IMR-90 (cell line): Measurements from ENCODE around the gene SLC27A4. TPM values are rescaled to one million over a fixed set of nuclear protein-coding genes. Genes with fewer than 3 reads are reported as not detected.

ENCODE experiments used
- ATAC-seq: fragments of 200-7000 bp; cut with Tn5 transposase; 2 replicates; pipeline ENCODE4 v1.9.1; 2020; ENCODE audit warnings: low read depth, mild to moderate bottlenecking, moderate library complexity
- BruUV-seq: library from RNA; stranded (reverse); fragments of 400-500 nt; replicated peaks from 2 replicates; lab custom pipeline; 2021; lab: Mats Ljungman, UMichigan
- CTCF ChIA-PET: fragments of 300-600 bp; formaldehyde crosslinking; extraction: SDS; loops from one replicate; lab custom pipeline; 2021; ENCODE audit warnings: antibody characterized with exemption; lab: Yijun Ruan, JAX
- POLR2A ChIA-PET: fragments of 300-600 bp; sonication (Branson Sonifier 250); formaldehyde crosslinking; loops from one replicate; lab custom pipeline; 2022; ENCODE audit warnings: antibody characterized with exemption; ENCODE audit not compliant: unreplicated experiment; lab: Charles Lee
- DNase-seq: peaks from one replicate; pipeline ENCODE4 v3.0.0; 2013
- H2AFZ ChIP-seq: replicated peaks from 2 replicates; pipeline ENCODE3; 2013; ENCODE audit warnings: low read length, mild to moderate bottlenecking; ENCODE audit not compliant: poor library complexity
- H2AK5ac ChIP-seq: 2 replicates; pipeline ENCODE4 v1.6.1; 2013; ENCODE audit warnings: low read depth, low read length, inconsistent platforms
- H2AK9ac ChIP-seq: replicated peaks from 2 replicates; pipeline ENCODE3; 2013; ENCODE audit warnings: mild to moderate bottlenecking, low read depth, low read length, moderate library complexity; ENCODE audit not compliant: poor library complexity
- H2BK120ac ChIP-seq: 2 replicates; pipeline ENCODE4 v1.6.1; 2013; ENCODE audit warnings: low read depth, low read length, inconsistent platforms
- H2BK15ac ChIP-seq: 3 replicates; pipeline ENCODE4 v1.6.1; 2013; ENCODE audit warnings: low read depth, low read length, inconsistent platforms
- H2BK20ac ChIP-seq: 2 replicates; pipeline ENCODE4 v1.6.1; 2013; ENCODE audit warnings: low read depth, mild to moderate bottlenecking, inconsistent platforms, low read length, moderate library complexity
- H2BK5ac ChIP-seq: 2 replicates; pipeline ENCODE4 v1.6.1; 2013; ENCODE audit warnings: mild to moderate bottlenecking, low read depth, low read length, inconsistent platforms; ENCODE audit not compliant: poor library complexity, severe bottlenecking
- H3K14ac ChIP-seq: replicated peaks from 2 replicates; pipeline ENCODE4 v1.6.1; 2013; ENCODE audit warnings: low read depth, low read length, inconsistent platforms
- H3K18ac ChIP-seq: 2 replicates; pipeline ENCODE4 v1.6.1; 2013; ENCODE audit warnings: low read depth, low read length, control low read depth
- H3K23ac ChIP-seq: 2 replicates; pipeline ENCODE4 v1.6.1; 2013; ENCODE audit warnings: low read depth, low read length, inconsistent platforms
- H3K27ac ChIP-seq: 2 replicates; pipeline ENCODE4 v1.5.1; 2013; ENCODE audit warnings: mild to moderate bottlenecking, control low read depth, low read length; ENCODE audit not compliant: insufficient read depth
- H3K27me3 ChIP-seq: 2 replicates; pipeline ENCODE4 v1.6.1; 2013; ENCODE audit warnings: low read length; ENCODE audit not compliant: control insufficient read depth, insufficient read depth
- H3K36me3 ChIP-seq: 2 replicates; pipeline ENCODE4 v1.6.1; 2013; ENCODE audit warnings: low read length, mixed read lengths; ENCODE audit not compliant: control insufficient read depth, insufficient read depth
- H3K4ac ChIP-seq: 2 replicates; pipeline ENCODE4 v1.6.1; 2013; ENCODE audit warnings: low read depth, low read length, inconsistent platforms
- H3K4me1 ChIP-seq: 2 replicates; pipeline ENCODE4 v1.6.1; 2013; ENCODE audit warnings: low read length, mixed read lengths; ENCODE audit not compliant: control insufficient read depth, insufficient read depth
- H3K4me2 ChIP-seq: 2 replicates; pipeline ENCODE4 v1.6.1; 2013; ENCODE audit warnings: low read depth, mild to moderate bottlenecking, control low read depth, low read length, moderate library complexity
- H3K4me3 ChIP-seq: 2 replicates; pipeline ENCODE4 v1.5.1; 2013; ENCODE audit warnings: low read depth, mild to moderate bottlenecking, control low read depth, low read length, moderate library complexity; ENCODE audit not compliant: insufficient read depth
- H3K56ac ChIP-seq: 2 replicates; pipeline ENCODE4 v1.6.1; 2013; ENCODE audit warnings: low read length, inconsistent platforms; ENCODE audit not compliant: insufficient read depth; ENCODE audit errors: extremely low read depth
- H3K79me1 ChIP-seq, 2 experiments: 2 replicates each; pipeline ENCODE4 v1.6.1; 2013; ENCODE audit warnings: low read length in 2 of 2, inconsistent platforms in 1 of 2, low read depth in 1 of 2
- H3K9ac ChIP-seq: 2 replicates; pipeline ENCODE4 v1.6.1; 2013; ENCODE audit warnings: low read depth, low read length, control low read depth
- H3K9me1 ChIP-seq: 2 replicates; pipeline ENCODE4 v1.6.1; 2013; ENCODE audit warnings: low read length, inconsistent platforms; ENCODE audit not compliant: insufficient read depth
- H3K9me3 ChIP-seq: 2 replicates; pipeline ENCODE4 v1.6.1; 2013; ENCODE audit warnings: low read length; ENCODE audit not compliant: control insufficient read depth, insufficient read depth
- H4K20me1 ChIP-seq: 2 replicates; pipeline ENCODE4 v1.6.1; 2013; ENCODE audit warnings: low read length, inconsistent platforms; ENCODE audit not compliant: insufficient read depth
- H4K5ac ChIP-seq: 2 replicates; pipeline ENCODE4 v1.6.1; 2013; ENCODE audit warnings: mild to moderate bottlenecking, low read depth, low read length, control low read depth
- H4K8ac ChIP-seq, 2 experiments: 2 replicates each; pipeline ENCODE4 v1.6.1; 2013; ENCODE audit warnings: low read depth in 2 of 2, low read length in 2 of 2, control low read depth in 1 of 2, inconsistent platforms in 1 of 2
- H4K91ac ChIP-seq: 2 replicates; pipeline ENCODE4 v1.6.1; 2013; ENCODE audit warnings: low read depth, low read length, inconsistent platforms; ENCODE audit not compliant: insufficient read depth
- BHLHE40 ChIP-seq: fragments of 150-350 bp; IDR thresholded peaks from 2 replicates; pipeline ENCODE4 v1.6.1; 2016; ENCODE audit warnings: mild to moderate bottlenecking, low read depth, low read length
- CEBPB ChIP-seq: IDR thresholded peaks from 2 replicates; pipeline ENCODE4 v1.6.1; 2012; ENCODE audit warnings: low read depth, low read length, improper control_type of control experiment
- CHD1 ChIP-seq: IDR thresholded peaks from 2 replicates; pipeline ENCODE4 v1.6.1; 2012; ENCODE audit warnings: low read depth, low read length, improper control_type of control experiment
- FOS ChIP-seq: fragments of 150-350 bp; IDR thresholded peaks from 2 replicates; pipeline ENCODE4 v1.6.1; 2016; ENCODE audit warnings: low read depth, low read length
- MAFK ChIP-seq: IDR thresholded peaks from 2 replicates; pipeline ENCODE4 v1.6.1; 2012; ENCODE audit warnings: low read depth, low read length, improper control_type of control experiment
- MAZ ChIP-seq: IDR thresholded peaks from 2 replicates; pipeline ENCODE4 v1.6.1; 2012; ENCODE audit warnings: low read depth, mild to moderate bottlenecking, low read length, improper control_type of control experiment, moderate library complexity, borderline replicate concordance
- MXI1 ChIP-seq: IDR thresholded peaks from 2 replicates; pipeline ENCODE4 v1.6.1; 2012; ENCODE audit warnings: low read depth, mild to moderate bottlenecking, low read length, moderate library complexity, borderline replicate concordance
- NFE2L2 ChIP-seq: fragments of 150-350 bp; IDR thresholded peaks from 2 replicates; pipeline ENCODE4 v1.6.1; 2016; ENCODE audit warnings: low read depth, mild to moderate bottlenecking, low read length
- POLR2A ChIP-seq: IDR thresholded peaks from 2 replicates; pipeline ENCODE4 v1.6.1; 2012; ENCODE audit warnings: mild to moderate bottlenecking, low read depth, low read length
- RAD21 ChIP-seq: IDR thresholded peaks from 2 replicates; pipeline ENCODE4 v1.6.1; 2012; ENCODE audit warnings: low read length, improper control_type of control experiment
- RCOR1 ChIP-seq: IDR thresholded peaks from 2 replicates; pipeline ENCODE4 v1.6.1; 2012; ENCODE audit warnings: mild to moderate bottlenecking, low read length, improper control_type of control experiment; ENCODE audit not compliant: insufficient replicate concordance
- RFX5 ChIP-seq: IDR thresholded peaks from 2 replicates; pipeline ENCODE4 v1.8.0; 2012; ENCODE audit warnings: low read depth, mild to moderate bottlenecking, low read length, moderate library complexity
- SMC3 ChIP-seq: fragments of 150-350 bp; IDR thresholded peaks from 2 replicates; pipeline ENCODE4 v1.6.1; 2016; ENCODE audit warnings: low read depth, mild to moderate bottlenecking, antibody characterized with exemption, low read length, moderate library complexity
- WGBS, 2 experiments: methylation state at CpG; one replicate each; pipeline versions ENCODE4 v1.1.5 to v1.1.7; 2013; ENCODE audit warnings: missing lambda C conversion rate in 2 of 2; ENCODE audit not compliant: insufficient read length in 1 of 2; ENCODE audit errors: extremely low coverage in 2 of 2; 5-methylcytosine and 5-hydroxymethylcytosine counted together
- dilution Hi-C: fragments of 300-500 bp; cut with HindIII; formaldehyde crosslinking; loops from one replicate; pipeline ENCODE4 v1.14.3; 2018; ENCODE audit warnings: low sequenced_read_pairs; ENCODE audit not compliant: unreplicated experiment
- in situ Hi-C: fragments of 300-500 bp; cut with MboI; formaldehyde crosslinking; loops from 3 replicates; pipeline ENCODE4 v1.14.3; 2019; ENCODE audit warnings: low sequenced_read_pairs, inconsistent platforms, mixed read lengths
- intact Hi-C: fragments of 100-400 bp; cut with micrococcal nuclease; formaldehyde crosslinking; loops from 2 replicates; pipeline ENCODE4 v1.10.0; 2022
- polyA plus RNA-seq, 3 experiments: library from polyadenylated mRNA; depleted of rRNA; stranded (reverse); fragments of >200 nt; gene quantifications; 2 replicates each; pipeline ENCODE4 v1.2.3, GENCODE V29; 2012; ENCODE audit warnings: low replicate concordance in 1 of 3
- total RNA-seq: library from RNA; depleted of rRNA; stranded (reverse); fragments of >200 nt; gene quantifications from 2 replicates; pipeline ENCODE4 v1.2.3, GENCODE V29; 2012
- TF ChIP-seq, protein P1 (sequence below): conservative IDR thresholded peaks from 2 replicates; pipeline ENCODE4 v1.5.1; 2012; ENCODE audit warnings: mild to moderate bottlenecking, low read depth, low read length, improper control_type of control experiment
- TF ChIP-seq, protein P2 (sequence below): fragments of 150-350 bp; IDR thresholded peaks from 2 replicates; pipeline ENCODE4 v1.6.1; 2017; ENCODE audit warnings: mild to moderate bottlenecking, antibody characterized with exemption, low read length, low read depth
- TF ChIP-seq, protein P3 (sequence below): fragments of 150-350 bp; IDR thresholded peaks from 2 replicates; pipeline ENCODE4 v1.6.1; 2016; ENCODE audit warnings: low read depth, mild to moderate bottlenecking, low read length, moderate library complexity, borderline replicate concordance

The SLC27A4 gene
- total and polyA plus RNA-seq, 2 of the 4 experiments (the other 2 are of a cell fraction), result 9.7 to 13.7 TPM

DNA sequence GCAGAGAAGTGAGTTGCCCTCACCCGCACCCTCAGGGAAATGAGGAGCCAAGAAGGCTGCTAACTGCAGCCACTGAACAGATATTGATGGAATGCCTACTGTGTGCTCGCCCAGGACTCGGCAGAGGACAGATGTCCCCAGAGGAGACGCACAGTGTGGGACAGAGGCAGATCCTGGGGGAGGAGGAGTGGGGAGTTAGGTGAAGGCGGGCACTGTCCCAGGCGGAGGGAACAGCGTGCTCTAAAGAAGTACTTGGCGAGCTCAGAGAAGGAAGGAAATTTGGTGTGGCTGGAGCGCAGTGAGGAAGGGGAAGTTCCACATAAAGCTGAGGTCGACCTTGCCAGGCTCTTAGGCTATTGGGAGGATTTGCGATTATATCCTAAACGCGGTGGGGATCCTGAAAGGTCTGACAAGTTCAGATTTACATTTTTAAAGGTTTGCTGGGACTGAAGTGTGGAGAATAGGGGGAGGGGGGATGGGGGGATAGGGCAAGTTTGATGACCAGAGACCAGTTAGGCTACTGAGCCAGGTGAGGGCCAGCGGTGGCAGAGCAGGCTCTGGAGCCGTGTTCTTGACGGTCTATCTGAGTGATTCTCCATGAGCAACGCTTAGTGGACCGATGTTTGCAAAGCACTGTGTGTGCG, 56.8 kb downstream of the SLC27A4 start:
- H3K18ac ChIP-seq, result no peak overlapping the region
- H2AK9ac ChIP-seq, result peak overlapping the region; percentile 25
- H3K14ac ChIP-seq, result no peak overlapping the region
- H2AK5ac ChIP-seq, result no peak overlapping the region
- no peak overlapping the region for H3K4ac ChIP-seq
- no peaks in the 10 kb centered on the region; the same call in 1 of the 2 replicates for H4K20me1 ChIP-seq
- no peak overlapping the region for H4K5ac ChIP-seq
- intact Hi-C loops, result no loop called here
- H3K56ac ChIP-seq, result no peak overlapping the region
- TF ChIP-seq, protein P1, sequence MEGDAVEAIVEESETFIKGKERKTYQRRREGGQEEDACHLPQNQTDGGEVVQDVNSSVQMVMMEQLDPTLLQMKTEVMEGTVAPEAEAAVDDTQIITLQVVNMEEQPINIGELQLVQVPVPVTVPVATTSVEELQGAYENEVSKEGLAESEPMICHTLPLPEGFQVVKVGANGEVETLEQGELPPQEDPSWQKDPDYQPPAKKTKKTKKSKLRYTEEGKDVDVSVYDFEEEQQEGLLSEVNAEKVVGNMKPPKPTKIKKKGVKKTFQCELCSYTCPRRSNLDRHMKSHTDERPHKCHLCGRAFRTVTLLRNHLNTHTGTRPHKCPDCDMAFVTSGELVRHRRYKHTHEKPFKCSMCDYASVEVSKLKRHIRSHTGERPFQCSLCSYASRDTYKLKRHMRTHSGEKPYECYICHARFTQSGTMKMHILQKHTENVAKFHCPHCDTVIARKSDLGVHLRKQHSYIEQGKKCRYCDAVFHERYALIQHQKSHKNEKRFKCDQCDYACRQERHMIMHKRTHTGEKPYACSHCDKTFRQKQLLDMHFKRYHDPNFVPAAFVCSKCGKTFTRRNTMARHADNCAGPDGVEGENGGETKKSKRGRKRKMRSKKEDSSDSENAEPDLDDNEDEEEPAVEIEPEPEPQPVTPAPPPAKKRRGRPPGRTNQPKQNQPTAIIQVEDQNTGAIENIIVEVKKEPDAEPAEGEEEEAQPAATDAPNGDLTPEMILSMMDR, result no peak
- no peak for TF ChIP-seq RFX5
- no peak for TF ChIP-seq POLR2A
- no peak for TF ChIP-seq RCOR1
- TF ChIP-seq RAD21, result no peak
- TF ChIP-seq CEBPB, result no peak
- no peak for TF ChIP-seq SMC3
- TF ChIP-seq, protein P2, sequence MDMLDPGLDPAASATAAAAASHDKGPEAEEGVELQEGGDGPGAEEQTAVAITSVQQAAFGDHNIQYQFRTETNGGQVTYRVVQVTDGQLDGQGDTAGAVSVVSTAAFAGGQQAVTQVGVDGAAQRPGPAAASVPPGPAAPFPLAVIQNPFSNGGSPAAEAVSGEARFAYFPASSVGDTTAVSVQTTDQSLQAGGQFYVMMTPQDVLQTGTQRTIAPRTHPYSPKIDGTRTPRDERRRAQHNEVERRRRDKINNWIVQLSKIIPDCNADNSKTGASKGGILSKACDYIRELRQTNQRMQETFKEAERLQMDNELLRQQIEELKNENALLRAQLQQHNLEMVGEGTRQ, result no peak
- TF ChIP-seq MAFK, result no peak
- no peak for TF ChIP-seq MXI1
- no peak for TF ChIP-seq CHD1
- TF ChIP-seq NFE2L2, result no peak
- TF ChIP-seq BHLHE40, result no peak
- no peak for TF ChIP-seq MAZ
- TF ChIP-seq, protein P3, sequence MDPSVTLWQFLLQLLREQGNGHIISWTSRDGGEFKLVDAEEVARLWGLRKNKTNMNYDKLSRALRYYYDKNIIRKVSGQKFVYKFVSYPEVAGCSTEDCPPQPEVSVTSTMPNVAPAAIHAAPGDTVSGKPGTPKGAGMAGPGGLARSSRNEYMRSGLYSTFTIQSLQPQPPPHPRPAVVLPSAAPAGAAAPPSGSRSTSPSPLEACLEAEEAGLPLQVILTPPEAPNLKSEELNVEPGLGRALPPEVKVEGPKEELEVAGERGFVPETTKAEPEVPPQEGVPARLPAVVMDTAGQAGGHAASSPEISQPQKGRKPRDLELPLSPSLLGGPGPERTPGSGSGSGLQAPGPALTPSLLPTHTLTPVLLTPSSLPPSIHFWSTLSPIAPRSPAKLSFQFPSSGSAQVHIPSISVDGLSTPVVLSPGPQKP, result no peak
- TF ChIP-seq FOS, result no peak
- H3K9me1 ChIP-seq, result no peaks in the 10 kb centered on the region
- H2BK120ac ChIP-seq, result no peak overlapping the region
- ChIA-PET POLR2A (interaction anchor here (0.6 kb wide), 1 partner anchor 26 kb away, joined by 6 read pairs; the partner anchor contains the start of gene URM1), CTCF (no interaction called here)
- no peak overlapping the region for H3K23ac ChIP-seq
- H3K27me3 ChIP-seq, result peaks cover 16% of the 10 kb centered on the region
- no peak overlapping the region; the same call in 1 of the 2 replicates for H3K4me2 ChIP-seq
- H3K4me3 ChIP-seq, result no peak overlapping the region
- H4K91ac ChIP-seq, result no peak overlapping the region
- H3K27ac ChIP-seq, result no peak overlapping the region
- DNase-seq (no peak), ATAC-seq (peak; percentile 42; the same call in 1 of the 2 replicates)
- H3K79me1 ChIP-seq, result no peaks in the 10 kb centered on the region
- no peak overlapping the region for H3K9ac ChIP-seq
- in situ Hi-C loops, result no loop called here
- 13% methylated on average over 14 of the region's 19 CpGs; no CpG with 5 or more reads in 1 of the 2 experiments for WGBS, 2 experiments
- H3K36me3 ChIP-seq, result peaks cover 3% of the 10 kb centered on the region; the same call in 1 of the 2 replicates
- no TSS peak for BruUV-seq
- no peak overlapping the region for H2BK5ac ChIP-seq
- no peak overlapping the region for H2BK20ac ChIP-seq
- H2AFZ ChIP-seq, result peak overlapping the region; percentile 27
- no peak overlapping the region for H2BK15ac ChIP-seq
- dilution Hi-C loops, result no loop called here
- H3K4me1 ChIP-seq, result no peaks in the 10 kb centered on the region
- no peak overlapping the region for H4K8ac ChIP-seq
- H3K9me3 ChIP-seq, result no peaks in the 10 kb centered on the region
